Ectodermal cell (in vitro differentiated cells): ENCODE measurements around the gene PCBD1.

Experiments used
- H3K27ac ChIP-seq: 2 replicates; pipeline ENCODE4 v1.7.0; 2013; ENCODE audit warnings: mild to moderate bottlenecking, low read depth, low read length; ENCODE audit not compliant: insufficient read depth, poor library complexity, severe bottlenecking
- H3K27me3 ChIP-seq: 2 replicates; pipeline ENCODE4 v1.7.0; 2013; ENCODE audit warnings: mild to moderate bottlenecking, low read length; ENCODE audit not compliant: insufficient read depth, control insufficient read depth, poor library complexity, severe bottlenecking
- H3K36me3 ChIP-seq: one replicate; pipeline ENCODE4 v1.7.0; 2013; ENCODE audit warnings: low read length; ENCODE audit not compliant: control insufficient read depth, insufficient read depth
- H3K4me1 ChIP-seq: one replicate; pipeline ENCODE4 v1.7.0; 2013; ENCODE audit warnings: low read length; ENCODE audit not compliant: control insufficient read depth, insufficient read depth
- H3K4me3 ChIP-seq: 2 replicates; pipeline ENCODE4 v1.7.0; 2013; ENCODE audit warnings: low read depth, low read length, control low read depth; ENCODE audit not compliant: insufficient read depth
- H3K9me3 ChIP-seq: 2 replicates; pipeline ENCODE4 v1.7.0; 2013; ENCODE audit warnings: mild to moderate bottlenecking, low read length, moderate library complexity; ENCODE audit not compliant: control insufficient read depth
- WGBS, 2 experiments: methylation state at CpG; one replicate each; pipeline ENCODE4 v1.1.7; 2013; ENCODE audit warnings: missing lambda C conversion rate in 2 of 2; 5-methylcytosine and 5-hydroxymethylcytosine counted together

The PCBD1 gene

GRCh38 chr10:70910486-70911341 is 22.3 kb upstream of the PCBD1 start:
- 91% methylated on average over 16 of the region's 16 CpGs for WGBS, 2 experiments
- Histone ChIP-seq H3K27ac (no peak overlapping the region), H3K4me3 (no peak overlapping the region), H3K9me3 (no peaks in the 10 kb centered on the region), H3K27me3 (no peaks in the 10 kb centered on the region), H3K4me1 (peaks cover 9% of the 10 kb centered on the region), H3K36me3 (no peaks in the 10 kb centered on the region)

GRCh38 chr10:70909326-70909935 is 21.1 kb upstream of the PCBD1 start:
- peaks cover 9% of the 10 kb centered on the region for H3K4me1 ChIP-seq
- H3K9me3 ChIP-seq: no peaks in the 10 kb centered on the region
- 90% methylated on average over 9 of the region's 9 CpGs for WGBS, 2 experiments
- H3K27ac ChIP-seq: no peak overlapping the region
- H3K27me3 ChIP-seq: no peaks in the 10 kb centered on the region
- no peaks in the 10 kb centered on the region for H3K36me3 ChIP-seq
- H3K4me3 ChIP-seq: no peak overlapping the region

- H3K36me3 ChIP-seq: no peaks in the 10 kb centered on the region
- H3K27ac ChIP-seq: no peak overlapping the region
- H3K4me1 ChIP-seq: peaks cover 9% of the 10 kb centered on the region
- H3K9me3 ChIP-seq: no peaks in the 10 kb centered on the region
- H3K27me3 ChIP-seq: no peaks in the 10 kb centered on the region
- WGBS, 2 experiments: 89 to 91% methylated on average over 12 of the region's 12 CpGs
- H3K4me3 ChIP-seq: no peak overlapping the region
Measured at GRCh38 chr10:70908406-70909296, 20.3 kb upstream of the PCBD1 start.

GRCh38 chr10:70907637-70908405 is 19.5 kb upstream of the PCBD1 start:
- Histone ChIP-seq H3K36me3 (no peaks in the 10 kb centered on the region), H3K9me3 (no peaks in the 10 kb centered on the region), H3K27me3 (no peaks in the 10 kb centered on the region), H3K4me3 (no peak overlapping the region), H3K4me1 (peaks cover 9% of the 10 kb centered on the region), H3K27ac (no peak overlapping the region)
- WGBS, 2 experiments: 89 to 90% methylated on average over 13 to 16 of the region's 16 CpGs

- H3K4me1 ChIP-seq: peaks cover 9% of the 10 kb centered on the region
- H3K36me3 ChIP-seq: no peaks in the 10 kb centered on the region
- no peaks in the 10 kb centered on the region for H3K27me3 ChIP-seq
- no peak overlapping the region for H3K27ac ChIP-seq
- 87 to 88% methylated on average over 15 of the region's 15 CpGs for WGBS, 2 experiments
- no peak overlapping the region for H3K4me3 ChIP-seq
- H3K9me3 ChIP-seq: no peaks in the 10 kb centered on the region
Measured at GRCh38 chr10:70906953-70907636, 18.7 kb upstream of the PCBD1 start.

GRCh38 chr10:70906031-70906783 is 17.8 kb upstream of the PCBD1 start:
- H3K9me3 ChIP-seq: no peaks in the 10 kb centered on the region
- H3K27ac ChIP-seq: no peak overlapping the region
- 92 to 95% methylated on average over 5 of the region's 5 CpGs for WGBS, 2 experiments
- H3K36me3 ChIP-seq: no peaks in the 10 kb centered on the region
- no peaks in the 10 kb centered on the region for H3K27me3 ChIP-seq
- H3K4me3 ChIP-seq: no peak overlapping the region
- H3K4me1 ChIP-seq: peaks cover 9% of the 10 kb centered on the region

- no peaks in the 10 kb centered on the region for H3K27me3 ChIP-seq
- 85 to 86% methylated on average over 27 of the region's 27 CpGs for WGBS, 2 experiments
- H3K36me3 ChIP-seq: no peaks in the 10 kb centered on the region
Measured at GRCh38 chr10:70905071-70906021, 17.0 kb upstream of the PCBD1 start.

GRCh38 chr10:70903262-70903921 is 15.0 kb upstream of the PCBD1 start:
- Histone ChIP-seq H3K27ac (no peak overlapping the region), H3K9me3 (no peaks in the 10 kb centered on the region), H3K4me1 (peaks cover 9% of the 10 kb centered on the region), H3K4me3 (no peak overlapping the region), H3K36me3 (no peaks in the 10 kb centered on the region), H3K27me3 (no peaks in the 10 kb centered on the region)
- 61 to 64% methylated on average over 14 of the region's 14 CpGs for WGBS, 2 experiments

More at GRCh38 chr10:70905071-70906021, 17.0 kb upstream of the PCBD1 start:
- Histone ChIP-seq H3K4me3 (no peak overlapping the region), H3K9me3 (no peaks in the 10 kb centered on the region), H3K27ac (no peak overlapping the region), H3K4me1 (peaks cover 9% of the 10 kb centered on the region)
